Hepatic stellate cell (primary cell): ENCODE results near the gene MAGEB4.

ENCODE experiments used
- DNase-seq: peaks from one replicate; pipeline ENCODE4 v3.0.0; 2011; ENCODE audit warnings: low spot score

Gene MAGEB4

DNA sequence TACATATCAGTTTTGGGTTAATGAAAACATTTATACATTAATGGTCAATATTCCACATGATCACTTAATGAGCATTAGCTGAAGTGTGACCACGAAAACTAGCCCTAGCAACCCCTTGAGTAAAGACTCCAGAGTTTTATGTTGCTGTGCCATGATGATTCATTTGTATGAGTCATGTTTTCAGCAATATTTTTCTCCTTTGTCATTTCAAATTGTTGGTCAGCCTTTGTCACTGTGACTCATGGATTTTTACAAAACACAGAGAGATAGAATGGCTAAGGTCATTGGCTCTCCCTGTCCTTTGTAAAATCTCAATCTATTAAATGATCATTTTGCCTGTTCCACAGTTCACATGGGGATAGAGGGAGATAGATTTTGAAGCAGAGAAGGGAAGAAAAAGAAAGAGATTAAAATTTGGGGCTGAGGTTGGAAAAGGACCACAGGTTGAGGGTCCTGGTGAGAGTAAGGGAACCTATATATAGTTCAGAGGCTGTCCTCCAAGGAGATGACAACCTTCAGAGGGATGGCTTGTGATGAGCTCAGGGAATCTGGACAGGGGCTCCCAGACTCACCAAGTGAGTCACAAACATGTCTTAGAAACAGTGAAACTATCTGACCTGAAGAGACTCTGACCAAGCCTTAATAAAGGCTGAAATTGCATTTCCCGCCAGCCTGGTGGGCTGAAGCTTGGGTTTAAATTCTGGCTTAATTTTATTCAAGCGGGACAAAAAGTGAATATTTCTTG, 41.8 kb downstream of the MAGEB4 start:
- peak; percentile 23 for DNase-seq
